ENCODE results near the gene PPFIBP2. TPM values are rescaled to one million over a fixed set of nuclear protein-coding genes. Genes with fewer than 3 reads are reported as not detected.

Gene PPFIBP2
- total and polyA plus RNA-seq, 10 donors, result 17.2 to 75.1 (median 40.4) TPM

- WGBS, 5 donors, result 93 to 99% (median 96%) methylated on average over 3 of the region's 3 CpGs
Measured at GRCh38 chr11:7610393-7610792, 96.6 kb downstream of the PPFIBP2 start.

GRCh38 chr11:7611411-7611810 is 97.6 kb downstream of the PPFIBP2 start:
- no peaks in the 10 kb centered on the region for H3K4me1 ChIP-seq
- H3K27ac ChIP-seq, result no peak overlapping the region
- no peak for DNase-seq
- H3K27me3 ChIP-seq (replicated peaks in 1 of 7), result no peaks in the 10 kb centered on the region
- intact Hi-C loops (cut with DNase I; ENCODE audit: low total_unique reads), result no loop called here
- TF ChIP-seq POLR2AphosphoS5 (IDR thresholded peaks at IDR 0.05) (no peak), CTCF (IDR thresholded peaks at IDR 0.05 in 8 of 11, conservative IDR thresholded peaks at IDR 0.05 in 3 of 11) (no peak), POLR2A (IDR thresholded peaks at IDR 0.05) (no peak)
- H3K4me3 ChIP-seq, result no peak overlapping the region
- no peaks in the 10 kb centered on the region for H3K9me3 ChIP-seq
- WGBS, 5 donors, result 73 to 83% (median 77%) methylated on average over 1 of the region's 1 CpG
- peaks cover 0 to 57% (median 10%) of the 10 kb centered on the region in 6 donors for H3K36me3 ChIP-seq

More at GRCh38 chr11:7610393-7610792, 96.6 kb downstream of the PPFIBP2 start:
- no peak for DNase-seq
- H3K9me3 ChIP-seq, result no peaks in the 10 kb centered on the region
- TF ChIP-seq POLR2A (IDR thresholded peaks at IDR 0.05) (no peak), POLR2AphosphoS5 (IDR thresholded peaks at IDR 0.05) (no peak), CTCF (IDR thresholded peaks at IDR 0.05 in 8 of 11, conservative IDR thresholded peaks at IDR 0.05 in 3 of 11) (no peak)
- H3K27me3 ChIP-seq (replicated peaks in 1 of 7), result no peaks in the 10 kb centered on the region
- H3K4me3 ChIP-seq, result no peak overlapping the region
- intact Hi-C loops (cut with DNase I; ENCODE audit: low total_unique reads), result no loop called here
- peaks cover 0 to 51% (median 10%) of the 10 kb centered on the region in 6 donors for H3K36me3 ChIP-seq
- no peaks in the 10 kb centered on the region for H3K4me1 ChIP-seq
- no peak overlapping the region for H3K27ac ChIP-seq

GRCh38 chr11:7612056-7612660 is 98.4 kb downstream of the PPFIBP2 start:
- 75 to 91% (median 87%) methylated on average over 7 of the region's 7 CpGs for WGBS, 5 donors
- DNase-seq, result no peak
- no peak overlapping the region for H3K27ac ChIP-seq
- peaks cover 0 to 64% (median 12%) of the 10 kb centered on the region in 6 donors for H3K36me3 ChIP-seq
- TF ChIP-seq CTCF (IDR thresholded peaks at IDR 0.05 in 8 of 11, conservative IDR thresholded peaks at IDR 0.05 in 3 of 11) (no peak), POLR2AphosphoS5 (IDR thresholded peaks at IDR 0.05) (no peak), POLR2A (IDR thresholded peaks at IDR 0.05) (no peak)
- H3K4me1 ChIP-seq, result no peaks in the 10 kb centered on the region
- H3K4me3 ChIP-seq, result no peak overlapping the region
- H3K9me3 ChIP-seq, result no peaks in the 10 kb centered on the region
- intact Hi-C loops (cut with DNase I; ENCODE audit: low total_unique reads), result no loop called here
- H3K27me3 ChIP-seq (replicated peaks in 1 of 7), result no peaks in the 10 kb centered on the region

- intact Hi-C loops (cut with DNase I; ENCODE audit: low total_unique reads), result no loop called here
- no peak for DNase-seq
- Histone ChIP-seq H3K27ac (no peak overlapping the region), H3K4me1 (no peaks in the 10 kb centered on the region), H3K36me3 (peaks cover 0 to 71% (median 13%) of the 10 kb centered on the region in 6 donors), H3K9me3 (no peaks in the 10 kb centered on the region), H3K27me3 (replicated peaks in 1 of 7) (no peaks in the 10 kb centered on the region), H3K4me3 (no peak overlapping the region)
- 68 to 76% (median 73%) methylated on average over 4 of the region's 4 CpGs for WGBS, 5 donors
- no peak for TF ChIP-seq POLR2A (IDR thresholded peaks at IDR 0.05)
- no peak for TF ChIP-seq CTCF (IDR thresholded peaks at IDR 0.05 in 8 of 11, conservative IDR thresholded peaks at IDR 0.05 in 3 of 11)
- TF ChIP-seq POLR2AphosphoS5 (IDR thresholded peaks at IDR 0.05), result no peak
Measured at GRCh38 chr11:7612661-7613393, 99.0 kb downstream of the PPFIBP2 start.
